Peyer's patch (tissue), 4 donors: Measurements from ENCODE around the gene MTCH2.

Source experiments
- POLR2A ChIP-seq, 2 donors: fragments of 450-650 bp; IDR thresholded peaks; one replicate each; pipeline ENCODE4 v1.5.1; 2017; ENCODE audit warnings: antibody characterized with exemption in 2 of 2, mild to moderate bottlenecking in 2 of 2, moderate library complexity in 2 of 2
- TF ChIP-seq, protein P1 (sequence below), 6 experiments: fragments of 450-650 bp in 4 of 6; fragments of 200-600 bp in 2 of 6; sonication (generic) in 1 of 6; IDR thresholded peaks; one replicate each; pipeline ENCODE4 v1.5.1; 2017 to 2019; ENCODE audit warnings: antibody characterized with exemption in 6 of 6, mild to moderate bottlenecking in 3 of 6, moderate library complexity in 1 of 6

DNA sequence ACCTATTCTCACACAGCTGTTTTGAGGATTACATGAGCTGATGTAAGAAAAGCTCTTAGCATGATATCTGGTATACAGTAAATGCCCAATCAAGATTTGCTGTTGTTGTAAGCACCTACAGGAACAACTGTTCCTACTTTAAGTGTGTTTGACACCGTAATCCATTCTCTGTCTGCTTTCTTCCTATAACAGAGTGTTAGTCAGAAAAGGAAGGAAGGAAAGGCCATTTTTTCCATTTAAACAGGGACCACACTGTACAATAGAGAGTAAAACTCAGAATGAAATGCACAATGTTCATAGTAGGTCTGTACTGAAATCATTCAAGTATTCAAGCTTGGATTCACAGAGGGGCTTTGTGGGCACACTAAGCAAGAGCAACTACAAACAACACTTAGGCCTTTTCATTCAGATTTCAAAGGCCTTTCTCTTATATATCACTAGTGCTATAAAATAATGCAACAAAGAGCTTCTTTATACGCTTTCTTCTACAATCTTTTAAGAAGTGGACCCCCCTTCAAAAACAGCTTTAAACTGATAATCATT, 21.5 kb downstream of the MTCH2 start:
- TF ChIP-seq POLR2A (IDR thresholded peaks at IDR 0.05): no peak
- TF ChIP-seq, protein P1, sequence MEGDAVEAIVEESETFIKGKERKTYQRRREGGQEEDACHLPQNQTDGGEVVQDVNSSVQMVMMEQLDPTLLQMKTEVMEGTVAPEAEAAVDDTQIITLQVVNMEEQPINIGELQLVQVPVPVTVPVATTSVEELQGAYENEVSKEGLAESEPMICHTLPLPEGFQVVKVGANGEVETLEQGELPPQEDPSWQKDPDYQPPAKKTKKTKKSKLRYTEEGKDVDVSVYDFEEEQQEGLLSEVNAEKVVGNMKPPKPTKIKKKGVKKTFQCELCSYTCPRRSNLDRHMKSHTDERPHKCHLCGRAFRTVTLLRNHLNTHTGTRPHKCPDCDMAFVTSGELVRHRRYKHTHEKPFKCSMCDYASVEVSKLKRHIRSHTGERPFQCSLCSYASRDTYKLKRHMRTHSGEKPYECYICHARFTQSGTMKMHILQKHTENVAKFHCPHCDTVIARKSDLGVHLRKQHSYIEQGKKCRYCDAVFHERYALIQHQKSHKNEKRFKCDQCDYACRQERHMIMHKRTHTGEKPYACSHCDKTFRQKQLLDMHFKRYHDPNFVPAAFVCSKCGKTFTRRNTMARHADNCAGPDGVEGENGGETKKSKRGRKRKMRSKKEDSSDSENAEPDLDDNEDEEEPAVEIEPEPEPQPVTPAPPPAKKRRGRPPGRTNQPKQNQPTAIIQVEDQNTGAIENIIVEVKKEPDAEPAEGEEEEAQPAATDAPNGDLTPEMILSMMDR (IDR thresholded peaks at IDR 0.05): no peak
